Stimulated activated CD8-positive, alpha-beta memory T cell treated with anti-CD3 and anti-CD28 coated beads, Interleukin-7, amount 100 ng/mL, for 24 hours (primary cell): ENCODE measurements around the gene MTMR3.
"Not testable (repeated sequence)": the region's sequence is repeated elsewhere in the genome, so short reads cannot be mapped to it uniquely, and the experiment has no call there.

Experiments
- DNase-seq: peaks from one replicate; pipeline ENCODE4 v3.0.0-alpha.2; 2020; ENCODE audit warnings: low read depth

Gene MTMR3

DNA sequence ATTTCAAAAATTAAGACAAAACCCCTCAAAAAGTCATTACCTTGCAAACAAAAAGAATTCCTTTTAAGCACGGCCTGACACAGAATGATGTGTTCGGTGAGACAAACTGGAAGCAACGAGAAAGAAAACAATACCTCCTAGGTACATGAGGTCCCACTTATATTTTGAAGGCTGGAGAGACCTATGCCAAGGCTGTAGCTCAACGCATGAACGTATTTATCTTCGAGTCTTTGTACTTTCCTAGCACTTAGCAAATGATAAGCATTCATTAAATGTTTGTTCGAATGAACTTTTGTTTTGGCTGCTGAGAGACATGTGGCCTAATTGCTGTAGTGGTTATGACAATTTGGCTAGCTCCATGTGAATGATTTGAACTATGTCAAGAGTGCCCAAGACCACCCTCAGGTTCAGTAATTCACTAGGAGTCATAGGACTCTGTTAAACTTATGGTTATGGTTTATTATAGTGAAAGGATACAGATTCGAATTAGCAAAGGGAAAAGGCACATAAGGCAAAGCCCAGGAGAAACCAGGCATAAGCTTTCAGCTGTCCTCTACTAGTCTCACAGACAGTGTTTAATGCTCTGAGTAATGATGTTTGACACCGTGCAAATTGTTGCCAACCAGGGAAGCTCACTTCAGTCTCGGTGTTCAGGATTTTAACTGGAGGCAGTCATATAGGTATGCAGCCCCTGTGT, 171.2 kb downstream of the MTMR3 start:
- no peak for DNase-seq

GRCh38 chr22:30054764-30055069, 171.7 kb downstream of the MTMR3 start:
- no peak for DNase-seq

GRCh38 chr22:30056015-30056414, 173.0 kb downstream of the MTMR3 start:
- no peak for DNase-seq

DNA sequence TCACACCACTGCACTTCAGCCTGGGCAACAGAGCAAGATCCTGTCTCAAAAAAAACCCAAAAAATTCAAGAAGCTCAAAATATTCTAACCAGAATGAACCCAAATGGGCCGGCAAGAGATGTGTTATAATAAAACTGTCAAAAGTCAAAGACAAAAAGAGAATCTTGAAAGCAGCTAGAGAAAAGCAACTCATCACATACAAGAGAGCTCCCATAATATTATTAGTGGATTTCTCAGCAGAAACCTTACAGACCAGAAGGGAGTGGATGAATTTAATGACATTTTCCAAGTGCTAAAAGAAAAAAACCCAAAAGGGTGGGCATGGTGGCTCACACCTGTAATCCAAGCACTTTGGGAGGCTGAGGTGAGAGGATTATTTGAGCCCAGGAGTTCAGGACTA, 174.4 kb downstream of the MTMR3 start:
- DNase-seq: no peak

- DNase-seq: not testable (repeated sequence)
Observed at GRCh38 chr22:30059346-30060020, 176.5 kb downstream of the MTMR3 start.

- not testable (repeated sequence) for DNase-seq
Observed at GRCh38 chr22:30061094-30061493, 178.1 kb downstream of the MTMR3 start.

- DNase-seq: no peak
Observed at GRCh38 chr22:30062259-30062658, 179.3 kb downstream of the MTMR3 start.

DNA sequence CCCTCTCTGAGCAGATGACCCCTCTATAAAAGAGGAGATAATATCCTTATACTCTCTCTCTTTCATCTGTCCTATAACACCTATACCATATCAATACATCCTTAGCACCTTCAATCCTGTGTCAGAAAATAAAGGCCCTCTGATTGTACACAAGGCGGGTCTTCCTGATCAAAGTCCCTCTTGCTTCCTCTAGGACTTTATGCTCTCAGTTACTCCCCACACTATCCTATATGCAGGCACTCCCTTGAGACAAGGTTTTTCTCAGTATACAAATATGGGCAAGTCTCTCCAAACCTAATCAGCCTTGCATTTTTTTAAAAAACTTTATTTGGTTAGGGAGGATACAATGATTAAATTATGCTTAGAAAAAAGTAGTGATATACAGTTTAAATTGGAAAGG, 180.0 kb downstream of the MTMR3 start:
- DNase-seq: no peak

DNA sequence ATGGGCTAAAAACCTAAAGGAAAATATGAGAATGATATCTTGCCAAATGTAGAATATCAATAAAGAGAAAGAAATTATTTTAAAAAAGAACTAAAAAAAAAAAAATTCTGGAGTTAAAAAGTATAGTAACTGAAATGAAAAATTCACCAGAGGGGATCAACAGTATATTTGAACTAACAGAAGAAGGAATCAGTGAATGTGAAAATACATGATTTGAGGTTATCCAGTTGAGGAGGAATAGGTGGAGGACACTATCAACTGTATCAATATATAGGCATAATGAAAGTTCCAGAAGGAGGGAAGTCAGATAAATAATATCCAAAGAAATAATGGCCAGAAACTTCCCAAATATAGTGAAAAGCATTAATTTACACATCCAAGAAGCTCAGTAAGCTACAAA, 181.2 kb downstream of the MTMR3 start:
- DNase-seq: no peak

DNA sequence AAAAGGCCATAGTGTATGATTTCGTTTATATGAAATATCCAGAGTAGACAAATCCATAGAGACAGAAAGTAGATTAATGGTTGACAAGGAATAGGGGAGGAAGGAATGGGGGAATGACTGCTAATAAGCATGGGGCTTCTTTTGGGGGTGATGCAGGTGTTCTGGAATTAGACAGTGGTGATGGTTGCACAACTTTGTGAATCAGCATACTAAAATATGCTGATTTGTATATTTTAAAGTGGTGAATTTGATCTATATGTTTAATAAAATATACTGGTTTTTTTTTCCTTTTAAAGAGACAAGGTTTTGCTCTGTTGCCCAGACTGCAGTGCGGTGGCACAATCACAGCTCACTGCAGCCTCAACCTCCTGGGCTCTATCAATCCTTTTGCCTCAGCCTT, 190.8 kb downstream of the MTMR3 start:
- no peak for DNase-seq

DNA sequence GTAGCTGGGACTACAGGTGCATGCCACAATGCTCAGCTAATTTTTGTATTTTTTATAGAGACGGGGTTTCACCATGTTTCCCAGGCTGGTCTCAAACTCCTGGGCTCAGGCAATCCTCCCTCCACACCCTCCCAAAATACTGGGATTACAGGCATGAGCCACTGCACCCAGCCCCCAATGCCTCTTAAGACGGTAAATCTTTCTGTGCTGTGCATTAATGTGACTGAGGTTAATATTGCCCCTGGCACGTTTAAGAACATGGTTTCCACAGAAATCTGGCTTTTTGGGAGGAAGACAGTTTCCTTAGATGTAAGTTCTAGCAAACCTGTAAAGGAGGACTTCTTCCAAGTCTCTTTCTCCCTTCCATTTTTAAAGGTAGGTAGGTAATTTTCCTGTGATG, 191.2 kb downstream of the MTMR3 start:
- DNase-seq: no peak

- no peak for DNase-seq
Observed at GRCh38 chr22:30074994-30075393, 192.0 kb downstream of the MTMR3 start.

GRCh38 chr22:30077279-30077880, 194.4 kb downstream of the MTMR3 start:
- DNase-seq: no peak

DNA sequence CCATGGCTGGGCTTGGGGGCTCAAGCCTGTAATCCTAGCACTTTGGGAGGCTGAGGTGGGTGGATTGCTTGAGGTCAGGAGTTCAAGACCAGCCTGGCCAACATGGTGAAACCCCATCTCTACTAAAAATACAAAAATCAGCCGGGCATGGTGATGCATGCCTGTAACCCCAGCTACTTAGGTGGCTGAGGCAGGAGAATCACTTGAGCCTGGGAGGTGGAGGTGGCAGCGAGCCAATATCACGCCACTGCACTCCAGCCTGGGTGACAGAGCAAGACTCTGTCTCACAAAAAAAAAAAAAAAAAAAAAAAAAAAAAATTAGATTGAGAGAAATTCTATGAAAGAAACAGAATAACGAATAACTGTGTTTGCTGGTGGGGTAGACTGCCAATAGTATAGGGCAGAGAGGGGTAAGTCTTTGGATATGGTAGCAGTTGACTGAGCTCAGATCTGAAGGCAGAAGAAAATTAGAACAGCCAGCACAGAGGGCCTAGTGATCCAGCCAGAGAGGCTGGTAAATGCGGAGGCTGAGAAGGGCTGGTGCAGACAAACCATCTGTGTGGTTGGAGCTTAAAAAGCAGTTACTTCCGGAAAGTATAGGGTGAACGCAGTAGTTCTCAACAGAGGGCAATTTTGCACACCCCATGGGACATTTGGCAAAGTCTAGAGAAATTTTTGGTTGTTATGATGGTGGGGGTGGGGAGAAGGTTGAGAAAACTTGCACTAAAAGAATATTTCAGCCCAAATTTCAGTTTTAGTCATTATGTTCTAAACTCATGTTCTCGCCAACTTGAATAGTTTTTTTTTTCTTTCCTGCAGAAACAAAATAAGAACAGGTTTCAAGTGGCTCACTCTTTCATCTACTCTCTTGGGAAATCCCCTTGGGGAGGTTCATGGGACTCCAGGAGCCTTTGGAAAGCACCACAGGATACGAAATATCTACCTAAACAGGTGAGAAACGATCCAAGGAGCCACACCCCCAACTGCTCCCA, 195.6 kb downstream of the MTMR3 start:
- DNase-seq: no peak

- DNase-seq: no peak
Observed at GRCh38 chr22:30079952-30080533, 197.1 kb downstream of the MTMR3 start, which contains the start of gene HORMAD2. TSS of gene HORMAD2 (plus strand) at chr22:30080464. CDS start at chr22:30093953, 13,489 bp downstream.
